Ureter (tissue), 1 donor: ENCODE results near the gene NANOS3. TPM values are rescaled to one million over a fixed set of nuclear protein-coding genes. Genes with fewer than 3 reads are reported as not detected.

Experiments used
- DNase-seq: peaks from one replicate; pipeline ENCODE4 v3.0.0-alpha.2; 2020; ENCODE audit warnings: low spot score
- total RNA-seq: library from RNA; stranded (reverse); gene quantifications from one replicate; pipeline ENCODE4 v1.2.4, GENCODE V29; 2023
- donor health status: DM: yes; HTN: yes; CAD: no.

The NANOS3 gene
- total RNA-seq, 1 donor from 2014 or later, result not detected

DNA sequence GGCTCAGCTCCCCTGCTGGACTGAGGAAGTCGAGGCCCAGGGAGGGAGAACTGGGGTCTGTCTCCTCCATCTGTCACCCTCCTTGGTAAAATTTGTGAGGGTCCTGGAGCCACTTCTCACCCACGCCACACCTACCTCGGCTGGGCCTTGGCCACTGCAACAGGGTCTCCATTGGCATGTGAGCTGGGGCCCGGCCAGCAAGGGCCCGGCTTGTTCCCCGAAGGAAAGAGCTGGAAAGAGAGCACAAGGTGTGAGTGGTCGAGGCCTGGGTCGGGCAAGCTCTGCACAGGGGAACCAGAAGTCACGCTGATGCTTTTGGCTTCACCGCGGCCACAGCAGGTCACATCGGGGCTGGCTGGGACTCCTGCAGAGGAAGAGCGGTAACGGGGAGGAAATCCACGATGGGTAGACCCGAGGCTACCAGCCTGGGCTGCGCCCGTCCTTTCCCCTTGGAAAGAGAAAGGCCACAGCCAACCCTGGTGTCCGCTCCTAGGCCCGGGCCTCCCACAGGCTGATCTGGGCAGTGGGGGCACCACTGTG is 9.0 kb downstream of the NANOS3 start:
- DNase-seq, result no peak

DNA sequence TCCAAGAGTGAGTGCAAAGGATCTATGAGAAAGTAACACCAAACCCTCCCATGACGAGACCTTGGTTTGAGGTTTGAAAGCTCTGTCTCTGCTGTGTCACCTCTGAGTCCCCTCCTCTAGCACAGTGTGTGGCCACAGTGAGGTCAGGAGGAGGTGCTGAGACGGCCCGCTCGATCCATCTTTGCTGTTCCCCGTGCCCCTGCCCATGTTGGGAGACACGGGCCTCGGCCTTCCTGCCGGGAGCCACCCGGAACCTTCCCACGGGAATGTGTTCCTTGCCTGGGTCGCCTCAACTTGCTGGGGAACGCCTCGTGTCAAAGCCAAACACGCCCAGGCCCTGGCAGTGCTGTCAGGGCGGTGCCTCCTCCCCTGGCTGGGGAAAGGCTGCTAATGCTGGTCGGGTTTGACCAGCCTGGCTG is 10.1 kb downstream of the NANOS3 start:
- DNase-seq, result no peak

DNA sequence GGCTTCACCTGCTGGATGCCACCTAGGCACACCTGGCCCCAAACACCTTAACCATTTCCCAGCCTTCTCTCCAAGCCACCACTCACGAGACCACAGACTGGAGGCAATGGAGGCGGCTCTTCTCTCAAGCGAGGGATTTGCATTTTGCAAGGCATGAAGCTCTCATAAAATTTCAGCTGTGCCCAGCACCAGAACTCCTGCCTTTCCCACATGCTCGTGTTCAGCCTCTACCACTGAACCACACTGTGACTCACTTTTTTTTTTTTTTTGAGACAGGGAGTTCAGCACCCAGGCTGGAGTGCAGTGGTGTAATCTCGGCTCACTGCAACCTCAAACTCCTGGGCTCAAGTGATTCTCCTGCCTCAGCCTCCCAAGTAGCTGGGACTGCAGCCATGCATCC is 10.6 kb downstream of the NANOS3 start:
- no peak for DNase-seq

- no peak for DNase-seq
These were observed 11.3 kb downstream of the NANOS3 start for GRCh38 chr19:13888281-13888680.

DNA sequence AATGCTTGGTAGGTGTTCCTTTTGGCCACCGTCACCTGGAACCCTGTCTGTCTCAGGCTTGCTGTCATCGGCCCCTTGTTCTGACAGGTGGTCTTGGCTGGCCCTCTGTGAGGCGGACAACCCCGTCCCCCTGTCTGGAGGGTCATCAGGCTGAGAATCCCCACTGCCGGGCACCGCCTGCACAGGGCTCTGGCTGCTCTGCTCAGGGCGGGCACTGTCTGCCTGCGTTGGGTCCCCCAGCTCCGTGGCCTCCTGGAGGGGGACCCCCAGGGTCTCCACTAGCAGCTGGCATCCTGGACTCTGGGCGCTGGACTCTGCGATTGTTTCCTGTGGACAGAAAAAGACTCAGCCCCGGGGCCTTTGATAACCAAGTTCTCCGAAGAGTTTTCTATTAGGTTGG is 13.2 kb downstream of the NANOS3 start:
- no peak for DNase-seq

GRCh38 chr19:13892870-13893269 is 15.9 kb downstream of the NANOS3 start:
- DNase-seq, result no peak

DNA sequence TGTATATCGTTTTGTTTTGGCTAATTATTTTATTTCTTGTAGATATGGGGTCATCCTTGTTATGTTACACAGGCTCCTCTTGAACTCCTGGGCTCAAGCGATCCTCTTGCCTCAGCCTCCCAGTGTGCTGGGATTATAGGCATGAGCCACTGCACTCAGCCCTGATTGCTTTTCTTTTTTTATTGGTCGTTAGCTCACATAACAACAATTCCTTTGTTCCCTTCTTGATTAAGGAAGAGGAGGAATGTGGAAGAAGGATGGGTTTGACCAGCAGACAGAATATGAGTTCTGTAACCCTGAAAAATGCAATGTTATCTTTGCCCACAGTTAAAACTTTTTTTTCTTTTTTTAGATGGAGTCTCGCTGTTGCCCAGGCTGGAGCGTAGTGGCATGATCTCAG is 17.6 kb downstream of the NANOS3 start:
- no peak for DNase-seq

DNA sequence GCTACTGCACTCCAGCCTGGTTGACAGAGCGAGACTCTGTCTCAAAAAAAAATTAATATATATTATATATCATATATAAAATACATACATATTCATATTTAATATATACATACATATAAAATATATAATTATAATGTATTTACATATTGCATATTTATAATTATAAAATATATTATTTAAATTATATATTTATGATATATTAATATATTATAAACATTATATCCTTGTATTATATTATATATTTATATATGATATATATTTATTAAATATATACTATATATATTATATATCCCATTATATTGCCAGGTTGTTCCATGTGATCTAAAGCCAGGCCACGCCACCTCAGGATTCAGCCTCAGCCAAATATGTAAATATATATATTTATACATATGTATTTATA is 19.3 kb downstream of the NANOS3 start:
- no peak for DNase-seq

DNA sequence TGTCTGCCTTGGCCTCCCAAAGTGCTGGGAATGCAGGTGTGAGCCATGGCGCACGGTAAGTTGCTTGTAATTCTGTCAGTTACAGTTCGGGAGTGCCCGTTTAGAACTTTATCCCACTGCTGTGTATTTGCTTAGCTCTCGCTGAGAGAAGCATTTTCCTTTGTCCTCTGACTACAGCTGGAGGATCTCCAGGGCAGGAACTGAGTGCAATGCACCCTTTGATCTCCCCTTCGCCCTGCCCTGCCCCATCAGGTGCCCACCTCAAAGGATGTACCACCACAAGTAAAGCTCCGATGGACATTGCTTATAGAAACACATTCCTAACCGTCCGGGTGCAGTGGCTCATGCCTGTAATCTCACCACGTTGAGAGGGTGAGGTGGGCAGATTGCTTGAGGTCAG is 22.5 kb downstream of the NANOS3 start:
- no peak for DNase-seq

DNA sequence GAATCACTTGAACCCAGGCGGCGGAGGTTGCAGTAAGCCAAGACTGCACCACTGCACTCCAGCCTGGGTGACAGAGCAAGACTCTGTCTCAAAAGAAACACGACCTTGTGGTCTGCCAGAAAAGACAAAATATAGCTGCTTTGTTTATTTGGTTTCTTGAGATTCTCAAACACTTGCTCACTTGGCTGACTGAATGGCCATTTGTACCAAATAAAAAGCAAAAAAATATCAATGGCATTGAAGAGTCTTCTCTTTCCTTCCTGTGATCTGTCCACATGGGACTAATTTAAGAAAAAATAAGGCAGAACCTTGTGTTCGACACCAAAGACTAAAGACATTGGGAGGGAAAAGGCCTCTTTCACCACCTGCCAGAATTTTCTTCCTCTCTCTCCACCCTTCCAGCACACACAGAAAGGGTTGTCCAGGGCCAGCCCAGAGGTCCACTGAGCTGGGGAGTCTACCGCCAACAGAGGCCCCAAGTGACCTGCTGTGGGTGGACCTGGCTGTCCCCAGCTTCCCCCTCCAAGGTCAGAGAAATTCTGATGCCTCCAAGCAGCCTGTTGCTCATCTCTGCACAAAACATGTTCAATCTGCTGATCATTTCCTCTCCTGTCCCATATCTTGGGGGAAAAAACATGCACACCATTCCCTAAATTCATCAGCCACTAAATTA is 23.1 kb downstream of the NANOS3 start:
- no peak for DNase-seq

GRCh38 chr19:13902993-13903555 is 26.1 kb downstream of the NANOS3 start:
- DNase-seq, result no peak

DNA sequence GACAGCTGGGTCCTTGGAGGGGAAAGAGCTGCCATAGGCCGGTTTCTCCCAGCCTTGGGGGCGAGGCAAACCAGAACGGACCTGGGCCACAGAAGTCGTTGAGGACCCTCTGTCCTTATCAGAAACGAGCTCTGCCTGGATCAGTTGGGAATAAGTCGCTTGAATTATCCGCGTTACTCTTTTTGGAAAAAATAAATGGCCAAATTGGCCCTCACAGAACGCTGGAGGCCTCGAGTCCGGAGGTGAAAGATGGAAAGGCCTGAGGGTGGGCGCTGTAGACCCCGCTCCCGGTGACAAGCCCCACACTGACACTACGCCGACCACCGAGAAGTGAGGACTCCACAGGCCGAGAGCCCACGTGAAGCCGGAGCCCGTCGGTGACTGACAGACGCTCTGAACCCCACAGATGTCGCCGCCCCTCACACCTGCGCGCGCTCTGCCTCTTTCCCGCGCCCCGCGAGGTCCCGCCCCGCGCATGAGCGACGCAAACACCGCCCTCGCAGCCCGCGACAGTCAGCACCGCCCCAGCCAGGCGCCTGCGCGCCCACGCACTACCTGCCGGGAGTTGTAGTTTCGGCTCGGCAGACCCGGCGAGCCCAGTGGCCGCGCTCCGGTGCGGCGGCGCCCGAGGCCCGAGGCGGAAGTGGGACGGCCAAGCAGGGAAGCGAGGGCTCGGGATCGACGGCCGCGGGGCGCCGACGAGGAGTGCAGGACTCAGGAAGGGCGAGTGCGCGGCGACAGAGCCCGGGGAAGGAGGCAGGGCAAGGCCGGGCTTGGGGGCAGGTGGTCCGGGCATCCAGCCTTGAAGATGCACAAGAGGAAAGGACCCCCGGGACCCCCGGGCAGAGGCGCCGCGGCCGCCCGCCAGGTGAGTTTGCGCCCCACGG is 28.9 kb downstream of the NANOS3 start, which contains the start of the genes BRME1 and CC2D1A:
TSS of gene BRME1 (minus strand) at position 484 of the 887 bp plus-strand sequence. CDS start 1,225 bp downstream, outside the sequence.
TSS of gene CC2D1A (plus strand) at position 568 of the 887 bp plus-strand sequence. CDS start at position 809, 241 bp downstream.
- DNase-seq, result peak; percentile 93

GRCh38 chr19:13906521-13906904 is 29.6 kb downstream of the NANOS3 start:
- no peak for DNase-seq

- no peak for DNase-seq
These were observed 30.0 kb downstream of the NANOS3 start for GRCh38 chr19:13906910-13907309.

GRCh38 chr19:13908674-13909073 is 31.7 kb downstream of the NANOS3 start:
- no peak for DNase-seq

DNA sequence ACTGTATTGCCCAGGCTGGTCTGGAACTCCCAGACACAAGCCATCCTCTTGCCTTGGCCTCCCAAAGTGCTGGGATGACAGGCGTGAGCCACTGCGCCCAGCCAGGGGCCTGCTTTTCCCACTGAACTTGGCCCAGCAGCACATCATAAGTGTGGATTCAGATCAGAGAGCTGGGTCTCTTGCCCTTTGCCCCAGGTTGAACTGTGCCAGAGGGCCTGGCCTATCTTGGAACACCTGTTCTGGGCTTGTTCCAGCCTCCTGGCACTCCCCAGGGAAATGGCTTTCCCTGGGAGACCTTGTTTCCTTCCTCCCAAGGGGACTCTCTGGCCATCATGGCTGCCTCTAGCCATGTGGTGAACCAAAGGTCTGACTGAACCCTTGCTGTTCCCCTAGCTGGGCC is 32.5 kb downstream of the NANOS3 start:
- no peak for DNase-seq

DNA sequence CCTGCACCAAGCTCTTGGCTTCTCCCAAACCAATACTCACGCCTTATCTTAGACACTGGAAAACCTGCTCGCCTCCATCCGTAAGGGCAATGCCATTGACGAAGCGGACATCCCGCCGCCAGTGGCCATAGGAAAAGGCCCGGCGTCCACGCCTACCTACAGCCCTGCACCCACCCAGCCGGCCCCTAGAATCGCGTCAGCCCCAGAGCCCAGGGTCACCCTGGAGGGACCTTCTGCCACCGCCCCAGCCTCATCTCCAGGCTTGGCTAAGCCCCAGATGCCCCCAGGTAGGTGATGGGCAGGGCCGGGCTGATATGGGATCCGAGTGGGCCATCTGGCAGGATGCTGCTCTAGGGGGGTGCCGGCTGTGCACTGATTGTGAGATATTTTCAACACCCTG is 36.4 kb downstream of the NANOS3 start:
- DNase-seq, result no peak

GRCh38 chr19:13914777-13915176 is 37.8 kb downstream of the NANOS3 start:
- DNase-seq, result no peak

DNA sequence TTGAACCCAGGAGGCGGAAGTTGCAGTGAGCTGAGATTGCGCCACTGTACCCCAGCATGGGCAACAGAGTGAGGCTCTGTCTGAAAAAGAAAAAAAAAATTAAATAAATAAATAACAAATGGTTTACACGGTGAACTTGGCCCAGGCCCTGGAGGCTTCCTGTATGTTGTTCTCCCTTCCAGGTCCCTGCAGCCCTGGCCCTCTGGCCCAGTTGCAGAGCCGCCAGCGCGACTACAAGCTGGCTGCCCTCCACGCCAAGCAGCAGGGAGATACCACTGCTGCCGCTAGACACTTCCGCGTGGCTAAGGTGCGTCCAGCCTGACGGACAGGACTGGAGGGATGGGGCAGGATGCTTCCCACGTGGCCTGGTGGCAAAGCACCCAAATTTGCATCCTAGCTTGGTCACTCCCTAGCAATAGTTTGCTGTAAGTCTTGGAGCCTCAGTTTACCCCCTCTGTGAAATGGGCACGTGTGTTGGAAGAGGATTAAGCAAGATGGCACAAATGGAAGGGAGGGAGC is 41.0 kb downstream of the NANOS3 start:
- DNase-seq, result no peak

DNA sequence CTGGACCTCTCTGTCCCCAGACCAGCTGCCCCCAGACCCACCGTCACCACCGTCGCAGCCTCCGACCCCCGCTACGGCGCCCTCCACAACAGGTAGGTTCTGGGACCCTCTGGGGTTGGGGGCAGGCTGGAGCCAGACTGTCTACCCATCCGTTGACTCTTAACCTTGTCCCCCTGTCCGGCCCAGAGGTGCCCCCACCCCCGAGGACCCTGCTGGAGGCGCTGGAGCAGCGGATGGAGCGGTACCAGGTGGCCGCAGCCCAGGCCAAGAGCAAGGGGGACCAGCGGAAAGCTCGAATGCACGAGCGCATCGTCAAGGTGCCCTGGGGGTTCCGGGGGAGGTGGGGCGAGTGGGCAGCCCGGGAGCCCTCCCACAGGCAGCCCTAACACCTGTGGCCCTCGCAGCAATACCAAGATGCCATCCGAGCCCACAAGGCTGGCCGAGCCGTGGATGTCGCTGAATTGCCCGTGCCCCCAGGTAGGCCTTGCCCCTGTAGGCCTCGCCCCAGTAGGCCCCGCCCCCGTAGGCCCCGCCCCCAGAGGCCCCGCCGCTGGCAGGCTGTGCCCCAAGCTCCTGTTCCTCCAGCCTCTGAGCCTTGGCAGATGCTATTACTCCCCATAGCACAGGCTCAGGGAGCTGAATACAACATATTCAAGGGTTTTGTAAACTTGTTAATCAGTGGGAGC is 41.9 kb downstream of the NANOS3 start:
- no peak for DNase-seq

DNA sequence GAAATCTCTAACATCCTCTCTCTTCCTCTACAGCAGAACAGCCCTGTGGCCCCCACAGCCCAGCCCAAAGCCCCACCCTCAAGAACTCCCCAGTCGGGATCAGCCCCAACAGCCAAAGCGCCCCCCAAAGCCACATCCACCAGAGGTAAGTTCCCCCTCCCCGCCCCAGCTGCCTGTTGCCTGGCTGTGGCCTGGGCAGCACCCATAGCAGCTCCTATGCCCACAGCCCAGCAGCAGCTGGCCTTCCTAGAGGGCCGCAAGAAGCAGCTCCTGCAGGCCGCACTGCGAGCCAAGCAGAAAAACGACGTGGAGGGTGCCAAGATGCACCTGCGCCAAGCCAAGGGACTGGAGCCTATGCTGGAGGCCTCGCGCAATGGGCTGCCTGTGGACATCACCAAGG is 43.6 kb downstream of the NANOS3 start:
- no peak for DNase-seq
